ENCODE results near the gene APBB1. TPM values are rescaled to one million over a fixed set of nuclear protein-coding genes. Genes with fewer than 3 reads are reported as not detected.

Gene APBB1
- total RNA-seq, 1 experiment from 2014 or later: 12.4 TPM

- Histone ChIP-seq H3K36me3 (ENCODE audit: control insufficient read depth in 1 of 2, insufficient read depth in 2 of 2, low read length in 2 of 2) (no peaks in the 10 kb centered on the region), H3K79me2 (ENCODE audit: insufficient read depth, low read length) (no peaks in the 10 kb centered on the region), H3K4me3 (replicated peaks in 1 of 2; ENCODE audit: low read depth in 1 of 2, low read length in 2 of 2) (no peak overlapping the region), H2AFZ (ENCODE audit: low read depth, low read length, poor library complexity, severe bottlenecking) (no peak overlapping the region), H3K4me1 (ENCODE audit: control insufficient read depth in 1 of 2, insufficient read depth in 2 of 2, low read length in 2 of 2) (peaks cover 11 to 14% of the 10 kb centered on the region in 2 experiments), H3K27ac (ENCODE audit: low read depth, low read length) (no peak overlapping the region), H3K9me2 (ENCODE audit: insufficient read depth) (no peaks in the 10 kb centered on the region), H3K9me3 (ENCODE audit: control insufficient read depth in 1 of 2, insufficient read depth in 1 of 2, low read depth in 1 of 2, low read length in 2 of 2) (no peaks in the 10 kb centered on the region), H3K9ac (ENCODE audit: low read length) (no peak overlapping the region), H3K4me2 (ENCODE audit: low read length) (no peak overlapping the region), H4K20me1 (ENCODE audit: insufficient read depth) (no peaks in the 10 kb centered on the region), H3K27me3 (ENCODE audit: insufficient read depth, low read length) (peaks cover 12% of the 10 kb centered on the region)
- ChIA-PET CTCF (no interaction called here), RAD21 (ENCODE audit: low non-redundant PET in 1 of 2, low total read pairs in 2 of 2, uncharacterized antibody in 2 of 2, unreplicated experiment in 2 of 2) (no interaction called here), POLR2A (no interaction called here)
- TF ChIP-seq YY1 (IDR thresholded peaks at IDR 0.05; ENCODE audit: extremely low read depth, insufficient replicate concordance, low read depth, low read length) (no peak), ELF1 (IDR thresholded peaks at IDR 0.05; ENCODE audit: borderline replicate concordance, low read depth) (no peak), POLR2A (IDR thresholded peaks at IDR 0.05; ENCODE audit: borderline replicate concordance, extremely low read depth, insufficient read depth, insufficient read length) (no peak), EZH2phosphoT487 (IDR thresholded peaks at IDR 0.05; ENCODE audit: borderline replicate concordance) (no peak), POLR2AphosphoS5 (IDR thresholded peaks at IDR 0.05; ENCODE audit: low read depth, low read length) (no peak), JUND (IDR thresholded peaks at IDR 0.05) (no peak), TCF7L2 (IDR thresholded peaks at IDR 0.05; ENCODE audit: borderline replicate concordance, extremely low read depth, insufficient read depth, insufficient read length) (no peak), EZH2 (IDR thresholded peaks at IDR 0.05) (no peak)
- TF ChIP-seq, protein P1, sequence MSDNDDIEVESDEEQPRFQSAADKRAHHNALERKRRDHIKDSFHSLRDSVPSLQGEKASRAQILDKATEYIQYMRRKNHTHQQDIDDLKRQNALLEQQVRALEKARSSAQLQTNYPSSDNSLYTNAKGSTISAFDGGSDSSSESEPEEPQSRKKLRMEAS (IDR thresholded peaks at IDR 0.05): no peak
- DNase-seq (ENCODE audit: low read depth, low spot score) (no peak), ATAC-seq (no peak)
- BruUV-seq (replicated peaks): no TSS peak
- intact Hi-C loops (cut with micrococcal nuclease): no loop called here
Observed at GRCh38 chr11:6427516-6427915, 8.6 kb upstream of the APBB1 start.

DNA sequence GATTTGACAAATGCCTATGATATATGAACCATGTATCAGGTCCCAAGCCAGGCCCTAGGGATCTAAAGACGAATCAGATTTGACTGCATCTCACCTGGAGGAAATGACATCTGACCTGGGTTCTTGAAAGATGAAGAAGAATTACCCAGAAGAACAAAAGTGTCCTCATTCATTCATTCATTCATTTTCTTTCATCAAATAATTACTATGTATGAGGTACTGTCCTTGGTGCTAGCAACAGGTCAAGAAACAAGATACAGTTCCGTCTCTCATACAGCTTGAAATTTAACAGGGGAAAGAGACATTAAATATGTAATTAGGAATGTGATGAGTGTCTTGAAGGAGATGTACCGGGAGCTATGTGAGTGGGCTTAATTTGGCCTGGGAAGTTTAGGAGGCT is 1.8 kb upstream of the APBB1 start:
- H3K4me3 ChIP-seq (replicated peaks in 1 of 2; ENCODE audit: low read depth in 1 of 2, low read length in 2 of 2): no peak overlapping the region
- H4K20me1 ChIP-seq (ENCODE audit: insufficient read depth): no peaks in the 10 kb centered on the region
- H3K27ac ChIP-seq (ENCODE audit: low read depth, low read length): no peak overlapping the region
- H3K4me2 ChIP-seq (ENCODE audit: low read length): no peak overlapping the region
- H3K9me3 ChIP-seq (ENCODE audit: control insufficient read depth in 1 of 2, insufficient read depth in 1 of 2, low read depth in 1 of 2, low read length in 2 of 2): no peaks in the 10 kb centered on the region
- H2AFZ ChIP-seq (ENCODE audit: low read depth, low read length, poor library complexity, severe bottlenecking): no peak overlapping the region
- ATAC-seq (no peak), DNase-seq (ENCODE audit: low read depth, low spot score) (no peak)
- ChIA-PET CTCF (no interaction called here), POLR2A (no interaction called here), RAD21 (ENCODE audit: low non-redundant PET in 1 of 2, low total read pairs in 2 of 2, uncharacterized antibody in 2 of 2, unreplicated experiment in 2 of 2) (no interaction called here)
- H3K36me3 ChIP-seq (ENCODE audit: control insufficient read depth in 1 of 2, insufficient read depth in 2 of 2, low read length in 2 of 2): no peaks in the 10 kb centered on the region
- BruUV-seq (replicated peaks): no TSS peak
- intact Hi-C loops (cut with micrococcal nuclease): no loop called here
- H3K4me1 ChIP-seq (ENCODE audit: control insufficient read depth in 1 of 2, insufficient read depth in 2 of 2, low read length in 2 of 2): peaks cover 3 to 5% of the 10 kb centered on the region in 2 experiments; a peak in 2 of 4 replicates
- peaks cover 12% of the 10 kb centered on the region for H3K27me3 ChIP-seq (ENCODE audit: insufficient read depth, low read length)
- no peaks in the 10 kb centered on the region for H3K9me2 ChIP-seq (ENCODE audit: insufficient read depth)
- no peaks in the 10 kb centered on the region for H3K79me2 ChIP-seq (ENCODE audit: insufficient read depth, low read length)
- TF ChIP-seq CEBPB (IDR thresholded peaks at IDR 0.05; ENCODE audit: low read depth) (no peak), RAD21 (IDR thresholded peaks at IDR 0.05; ENCODE audit: low read depth) (no peak), ZFX (IDR thresholded peaks at IDR 0.05) (no peak), CTCF (IDR thresholded peaks at IDR 0.05 in 2 of 3, conservative IDR thresholded peaks at IDR 0.05 in 1 of 3; ENCODE audit: borderline replicate concordance in 1 of 3, insufficient read depth in 1 of 3, low read depth in 2 of 3, low read length in 2 of 3) (no peak), SRF (IDR thresholded peaks at IDR 0.05; ENCODE audit: low read depth) (no peak), JUND (IDR thresholded peaks at IDR 0.05) (no peak), TCF7L2 (IDR thresholded peaks at IDR 0.05; ENCODE audit: borderline replicate concordance, extremely low read depth, insufficient read depth, insufficient read length) (no peak), POLR2A (IDR thresholded peaks at IDR 0.05; ENCODE audit: borderline replicate concordance, extremely low read depth, insufficient read depth, insufficient read length) (no peak)
- TF ChIP-seq, protein P1 (IDR thresholded peaks at IDR 0.05): no peak
- TF ChIP-seq, protein P2, sequence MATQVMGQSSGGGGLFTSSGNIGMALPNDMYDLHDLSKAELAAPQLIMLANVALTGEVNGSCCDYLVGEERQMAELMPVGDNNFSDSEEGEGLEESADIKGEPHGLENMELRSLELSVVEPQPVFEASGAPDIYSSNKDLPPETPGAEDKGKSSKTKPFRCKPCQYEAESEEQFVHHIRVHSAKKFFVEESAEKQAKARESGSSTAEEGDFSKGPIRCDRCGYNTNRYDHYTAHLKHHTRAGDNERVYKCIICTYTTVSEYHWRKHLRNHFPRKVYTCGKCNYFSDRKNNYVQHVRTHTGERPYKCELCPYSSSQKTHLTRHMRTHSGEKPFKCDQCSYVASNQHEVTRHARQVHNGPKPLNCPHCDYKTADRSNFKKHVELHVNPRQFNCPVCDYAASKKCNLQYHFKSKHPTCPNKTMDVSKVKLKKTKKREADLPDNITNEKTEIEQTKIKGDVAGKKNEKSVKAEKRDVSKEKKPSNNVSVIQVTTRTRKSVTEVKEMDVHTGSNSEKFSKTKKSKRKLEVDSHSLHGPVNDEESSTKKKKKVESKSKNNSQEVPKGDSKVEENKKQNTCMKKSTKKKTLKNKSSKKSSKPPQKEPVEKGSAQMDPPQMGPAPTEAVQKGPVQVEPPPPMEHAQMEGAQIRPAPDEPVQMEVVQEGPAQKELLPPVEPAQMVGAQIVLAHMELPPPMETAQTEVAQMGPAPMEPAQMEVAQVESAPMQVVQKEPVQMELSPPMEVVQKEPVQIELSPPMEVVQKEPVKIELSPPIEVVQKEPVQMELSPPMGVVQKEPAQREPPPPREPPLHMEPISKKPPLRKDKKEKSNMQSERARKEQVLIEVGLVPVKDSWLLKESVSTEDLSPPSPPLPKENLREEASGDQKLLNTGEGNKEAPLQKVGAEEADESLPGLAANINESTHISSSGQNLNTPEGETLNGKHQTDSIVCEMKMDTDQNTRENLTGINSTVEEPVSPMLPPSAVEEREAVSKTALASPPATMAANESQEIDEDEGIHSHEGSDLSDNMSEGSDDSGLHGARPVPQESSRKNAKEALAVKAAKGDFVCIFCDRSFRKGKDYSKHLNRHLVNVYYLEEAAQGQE (IDR thresholded peaks at IDR 0.05; ENCODE audit: low read depth): no peak; the same call in none of the 2 replicates
- H3K9ac ChIP-seq (ENCODE audit: low read length): no peak overlapping the region

Measured in HCT116 (cell line).